Measurements from ENCODE around the gene RGS9BP. TPM values are rescaled to one million over a fixed set of nuclear protein-coding genes. Genes with fewer than 3 reads are reported as not detected.
A peak's percentile ranks its signal among the peaks of the same experiment; 100 is the strongest.
"Not testable (repeated sequence)": the region's sequence is repeated elsewhere in the genome, so short reads cannot be mapped to it uniquely, and the experiment has no call there.

RGS9BP gene
- total RNA-seq, 1 donor from 2014 or later, result not detected

DNA sequence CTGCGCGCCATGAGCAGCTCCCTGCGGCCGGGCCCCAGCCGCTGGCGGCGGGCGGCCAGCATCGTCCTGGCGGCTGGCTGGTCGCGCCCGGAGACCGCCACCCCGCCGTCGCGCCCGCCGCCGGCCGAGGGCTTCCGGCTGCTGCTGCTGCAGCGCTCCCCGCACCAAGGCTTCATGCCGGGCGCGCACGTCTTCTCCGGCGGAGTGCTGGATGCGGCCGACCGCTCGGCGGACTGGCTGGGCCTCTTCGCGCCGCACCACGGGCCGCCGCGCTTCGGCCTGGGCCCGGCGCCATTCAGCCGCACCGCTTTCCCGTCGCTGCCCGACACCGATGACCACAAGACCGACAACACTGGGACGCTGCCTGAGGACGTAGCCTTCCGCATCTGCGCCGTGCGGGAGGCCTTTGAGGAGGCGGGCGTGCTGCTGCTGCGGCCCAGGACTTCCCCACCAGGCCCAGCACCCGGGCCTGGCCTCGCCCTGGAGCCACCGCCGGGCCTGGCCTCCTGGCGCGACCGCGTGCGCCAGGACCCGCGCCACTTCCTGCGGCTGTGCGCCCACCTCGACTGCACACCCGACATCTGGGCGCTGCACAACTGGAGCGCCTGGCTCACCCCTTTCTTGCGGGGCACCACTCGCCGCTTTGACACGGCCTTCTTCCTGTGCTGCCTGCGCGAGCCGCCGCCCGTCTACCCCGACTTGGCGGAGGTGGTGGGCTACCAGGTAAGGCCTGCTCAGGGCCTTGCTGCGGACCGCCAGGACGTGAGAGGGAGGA, 16.5 kb downstream of the RGS9BP start:
- H3K36me3 Mint-ChIP-seq (ENCODE audit: low read depth), result peaks cover 16% of the 10 kb centered on the region
- peak; percentile 42 for DNase-seq (ENCODE audit: low read depth, low spot score)
- H3K4me1 Mint-ChIP-seq, result peaks cover 38% of the 10 kb centered on the region
- no peaks in the 10 kb centered on the region for H3K27me3 Mint-ChIP-seq (ENCODE audit: low read depth)
- TF ChIP-seq, protein P1, sequence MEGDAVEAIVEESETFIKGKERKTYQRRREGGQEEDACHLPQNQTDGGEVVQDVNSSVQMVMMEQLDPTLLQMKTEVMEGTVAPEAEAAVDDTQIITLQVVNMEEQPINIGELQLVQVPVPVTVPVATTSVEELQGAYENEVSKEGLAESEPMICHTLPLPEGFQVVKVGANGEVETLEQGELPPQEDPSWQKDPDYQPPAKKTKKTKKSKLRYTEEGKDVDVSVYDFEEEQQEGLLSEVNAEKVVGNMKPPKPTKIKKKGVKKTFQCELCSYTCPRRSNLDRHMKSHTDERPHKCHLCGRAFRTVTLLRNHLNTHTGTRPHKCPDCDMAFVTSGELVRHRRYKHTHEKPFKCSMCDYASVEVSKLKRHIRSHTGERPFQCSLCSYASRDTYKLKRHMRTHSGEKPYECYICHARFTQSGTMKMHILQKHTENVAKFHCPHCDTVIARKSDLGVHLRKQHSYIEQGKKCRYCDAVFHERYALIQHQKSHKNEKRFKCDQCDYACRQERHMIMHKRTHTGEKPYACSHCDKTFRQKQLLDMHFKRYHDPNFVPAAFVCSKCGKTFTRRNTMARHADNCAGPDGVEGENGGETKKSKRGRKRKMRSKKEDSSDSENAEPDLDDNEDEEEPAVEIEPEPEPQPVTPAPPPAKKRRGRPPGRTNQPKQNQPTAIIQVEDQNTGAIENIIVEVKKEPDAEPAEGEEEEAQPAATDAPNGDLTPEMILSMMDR (conservative IDR thresholded peaks at IDR 0.05), result no peak
- no peak overlapping the region for H3K27ac Mint-ChIP-seq (ENCODE audit: unreplicated experiment)
- H3K4me3 Mint-ChIP-seq, result peak overlapping the region; percentile 88
- H3K9me3 Mint-ChIP-seq, result no peaks in the 10 kb centered on the region

DNA sequence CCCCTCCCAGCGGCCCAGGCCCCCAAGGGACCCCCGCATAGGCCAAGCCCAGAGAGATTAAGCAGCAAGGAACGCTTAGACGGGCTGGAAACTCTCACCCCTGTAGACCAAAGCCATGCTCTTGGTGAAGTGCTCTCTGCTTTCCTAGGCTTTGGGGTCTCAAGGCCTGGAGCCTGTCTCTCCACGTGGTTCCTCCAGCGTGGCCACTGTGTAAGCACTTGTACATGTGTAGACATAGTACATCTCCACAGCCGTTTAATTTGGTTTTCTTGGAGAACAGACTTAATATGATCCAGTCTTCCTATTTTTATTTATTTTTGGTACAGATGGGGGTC, 17.0 kb downstream of the RGS9BP start:
- H3K27me3 Mint-ChIP-seq (ENCODE audit: low read depth), result no peaks in the 10 kb centered on the region
- H3K4me1 Mint-ChIP-seq, result peaks cover 38% of the 10 kb centered on the region
- TF ChIP-seq, protein P1 (conservative IDR thresholded peaks at IDR 0.05), result no peak
- DNase-seq (ENCODE audit: low read depth, low spot score), result no peak
- peak overlapping the region; percentile 88 for H3K4me3 Mint-ChIP-seq
- peaks cover 17% of the 10 kb centered on the region for H3K36me3 Mint-ChIP-seq (ENCODE audit: low read depth)
- no peak overlapping the region for H3K27ac Mint-ChIP-seq (ENCODE audit: unreplicated experiment)
- H3K9me3 Mint-ChIP-seq, result no peaks in the 10 kb centered on the region

DNA sequence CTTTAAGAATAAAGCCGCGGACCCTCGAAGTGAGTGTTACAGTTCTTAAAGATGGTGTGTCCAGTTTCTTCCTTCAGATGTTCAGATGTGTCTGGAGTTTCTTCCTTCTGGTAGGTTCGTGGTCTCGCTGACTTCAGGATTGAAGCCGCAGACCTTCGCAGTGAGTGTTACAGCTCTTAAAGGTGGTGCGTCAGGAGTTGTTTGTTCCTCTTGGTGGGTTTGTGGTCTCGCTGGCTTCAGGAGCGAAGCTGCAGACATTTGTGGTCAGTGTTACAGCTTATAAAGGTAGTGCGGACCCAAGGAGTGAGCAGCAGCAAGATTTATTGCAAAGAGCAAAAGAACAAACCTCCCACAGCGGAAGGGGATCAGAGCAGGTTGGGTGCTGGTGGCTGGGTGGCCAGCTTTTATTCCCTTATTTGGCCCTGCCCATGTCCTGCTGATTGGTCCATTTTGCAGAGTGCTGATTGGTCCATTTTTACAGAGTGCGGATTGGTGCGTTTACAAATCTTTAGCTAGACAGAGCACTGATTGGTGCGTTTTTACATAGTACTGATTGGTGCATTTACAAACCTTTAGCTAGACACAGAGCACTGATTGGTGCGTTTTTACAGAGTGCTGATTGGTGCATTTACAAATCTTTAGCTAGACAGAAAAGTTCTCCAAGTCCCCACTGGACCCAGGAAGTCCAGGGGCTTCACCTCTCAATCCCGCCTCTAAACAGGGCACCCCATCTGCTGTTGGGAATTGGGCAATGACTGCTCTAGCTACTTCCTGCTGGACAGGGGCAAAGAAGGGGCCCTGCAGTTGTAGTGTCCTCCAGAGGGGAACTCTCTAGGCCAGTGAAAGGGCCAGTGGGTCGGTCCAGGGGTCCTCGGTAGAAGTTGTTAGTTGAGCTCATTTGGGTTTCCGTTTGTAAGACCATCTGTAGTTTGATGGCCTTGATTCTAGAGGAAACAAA, 17.8 kb downstream of the RGS9BP start:
- not testable (repeated sequence) for H3K27me3 Mint-ChIP-seq (ENCODE audit: low read depth); DNase-seq (ENCODE audit: low read depth, low spot score); H3K27ac Mint-ChIP-seq (ENCODE audit: unreplicated experiment); H3K9me3 Mint-ChIP-seq
- peak overlapping the region; percentile 88 for H3K4me3 Mint-ChIP-seq
- H3K36me3 Mint-ChIP-seq (ENCODE audit: low read depth), result peaks cover 25% of the 10 kb centered on the region
- H3K4me1 Mint-ChIP-seq, result peaks cover 38% of the 10 kb centered on the region

DNA sequence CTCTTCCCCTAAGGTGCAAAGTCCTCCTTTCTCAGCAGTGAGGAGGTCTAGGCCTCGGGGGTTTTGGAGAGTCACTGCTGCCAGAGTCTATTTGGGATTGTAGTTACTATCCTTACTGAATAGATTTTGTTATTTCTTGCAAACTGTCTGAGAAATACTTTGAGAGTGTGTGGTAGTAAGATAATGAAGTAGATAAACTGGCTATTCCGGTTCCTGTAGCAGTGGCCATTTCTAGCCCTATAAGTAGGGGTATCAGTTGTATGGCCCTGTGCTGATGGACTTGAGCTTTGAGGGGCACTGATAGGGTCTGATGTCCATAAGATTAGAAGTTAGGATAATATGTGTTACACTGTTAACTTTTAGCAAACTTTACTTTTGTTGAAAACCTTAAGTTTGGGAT, 18.7 kb downstream of the RGS9BP start:
- DNase-seq (ENCODE audit: low read depth, low spot score); H3K27me3 Mint-ChIP-seq (ENCODE audit: low read depth); H3K9me3 Mint-ChIP-seq; H3K27ac Mint-ChIP-seq (ENCODE audit: unreplicated experiment): not testable (repeated sequence)
- Mint-ChIP-seq H3K4me1 (peaks cover 38% of the 10 kb centered on the region), H3K4me3 (peak overlapping the region; percentile 88), H3K36me3 (ENCODE audit: low read depth) (peaks cover 30% of the 10 kb centered on the region)

DNA sequence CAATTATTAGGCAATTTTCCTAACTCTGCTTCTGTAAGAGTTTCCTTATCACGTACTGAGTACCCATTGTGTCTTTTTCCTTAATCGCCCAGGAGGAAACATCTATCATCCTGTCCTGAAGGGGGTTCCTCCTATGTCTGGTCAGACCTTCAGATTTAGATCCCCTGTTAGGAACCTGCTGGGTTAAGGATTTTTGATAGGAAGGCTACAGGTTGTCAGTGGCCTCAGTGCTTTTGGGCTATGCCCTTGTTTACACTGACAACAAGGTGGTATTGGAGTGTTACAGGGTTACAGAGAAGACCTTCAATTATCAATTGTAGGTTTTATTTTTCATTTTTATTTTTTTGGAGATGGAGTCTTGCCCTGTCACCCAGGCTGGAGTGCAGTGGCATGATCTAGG, 19.2 kb downstream of the RGS9BP start:
- H3K36me3 Mint-ChIP-seq (ENCODE audit: low read depth), result peaks cover 34% of the 10 kb centered on the region
- H3K27ac Mint-ChIP-seq (ENCODE audit: unreplicated experiment); DNase-seq (ENCODE audit: low read depth, low spot score); H3K27me3 Mint-ChIP-seq (ENCODE audit: low read depth); H3K9me3 Mint-ChIP-seq: not testable (repeated sequence)
- peaks cover 38% of the 10 kb centered on the region for H3K4me1 Mint-ChIP-seq
- peak overlapping the region; percentile 88 for H3K4me3 Mint-ChIP-seq

DNA sequence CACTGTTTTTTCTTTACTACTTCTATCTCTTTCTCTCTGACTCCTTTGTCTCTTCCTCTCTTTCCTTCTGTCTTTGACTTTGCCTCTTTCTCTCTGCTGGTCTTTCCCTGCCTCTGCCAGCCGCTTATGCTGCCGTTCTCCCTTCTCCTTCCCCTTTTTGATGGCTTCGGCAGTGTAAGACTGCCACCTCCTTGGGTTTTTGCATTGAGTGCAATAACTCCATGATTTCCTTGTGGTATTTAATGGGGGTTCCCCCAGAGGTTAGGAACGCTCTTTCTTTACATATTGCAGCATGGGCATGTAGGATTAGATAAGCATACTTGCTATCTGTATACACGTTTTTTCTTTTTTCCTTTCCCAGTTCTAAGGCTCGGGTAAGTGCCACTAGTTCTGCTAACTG, 19.9 kb downstream of the RGS9BP start:
- Mint-ChIP-seq H3K36me3 (ENCODE audit: low read depth) (peaks cover 41% of the 10 kb centered on the region), H3K4me1 (peaks cover 38% of the 10 kb centered on the region), H3K4me3 (peak overlapping the region; percentile 35)
- not testable (repeated sequence) for H3K9me3 Mint-ChIP-seq; H3K27me3 Mint-ChIP-seq (ENCODE audit: low read depth); DNase-seq (ENCODE audit: low read depth, low spot score); H3K27ac Mint-ChIP-seq (ENCODE audit: unreplicated experiment)

DNA sequence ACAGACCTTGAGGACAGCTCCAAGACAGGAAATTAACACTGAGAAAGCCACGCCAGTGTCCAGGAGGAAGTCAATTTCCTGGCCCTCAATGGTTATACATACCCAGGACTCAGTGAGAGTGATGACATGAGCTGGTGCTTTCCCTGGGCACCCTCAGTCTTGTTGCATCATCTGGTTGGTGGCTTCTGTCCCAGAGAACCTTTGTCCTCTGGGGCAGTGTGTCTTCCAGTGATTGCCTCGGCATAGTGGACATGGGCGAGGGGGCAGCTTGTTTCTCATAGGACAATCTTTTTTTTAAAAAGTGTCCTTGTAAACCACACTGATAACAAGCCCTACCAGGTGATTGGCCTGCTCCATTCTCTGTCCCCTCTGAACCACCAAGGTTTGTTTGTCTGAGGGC, 21.1 kb downstream of the RGS9BP start:
- not testable (repeated sequence) for H3K9me3 Mint-ChIP-seq; H3K4me3 Mint-ChIP-seq; H3K27ac Mint-ChIP-seq (ENCODE audit: unreplicated experiment); DNase-seq (ENCODE audit: low read depth, low spot score); H3K27me3 Mint-ChIP-seq (ENCODE audit: low read depth)
- Mint-ChIP-seq H3K4me1 (peaks cover 30% of the 10 kb centered on the region), H3K36me3 (ENCODE audit: low read depth) (peaks cover 46% of the 10 kb centered on the region)

DNA sequence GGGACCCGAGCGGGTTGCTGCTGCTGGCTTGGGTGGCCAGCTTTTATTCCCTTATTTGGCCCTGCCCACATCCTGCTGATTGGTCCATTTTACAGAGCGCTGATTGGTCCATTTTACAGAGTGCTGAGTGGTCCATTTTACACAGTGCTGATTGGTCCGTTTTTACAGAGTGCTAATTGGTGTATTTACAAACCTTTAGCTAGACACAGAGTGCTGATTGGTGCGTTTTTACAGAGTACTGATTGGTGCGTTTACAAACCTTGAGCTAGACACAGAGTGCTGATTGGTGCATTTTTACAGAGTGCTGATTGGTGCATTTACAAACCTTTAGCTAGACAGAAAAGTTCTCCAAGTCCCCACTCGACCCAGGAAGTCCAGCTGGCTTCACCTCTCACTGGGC, 24.5 kb downstream of the RGS9BP start:
- H3K27me3 Mint-ChIP-seq (ENCODE audit: low read depth); H3K4me3 Mint-ChIP-seq; H3K9me3 Mint-ChIP-seq; H3K27ac Mint-ChIP-seq (ENCODE audit: unreplicated experiment); DNase-seq (ENCODE audit: low read depth, low spot score); H3K4me1 Mint-ChIP-seq: not testable (repeated sequence)
- H3K36me3 Mint-ChIP-seq (ENCODE audit: low read depth), result peaks cover 59% of the 10 kb centered on the region
